DMS114 treated with DMSO at 0.1 percent for 48 hours (cell line): Measurements from ENCODE around the gene TPD52L1.

Source experiments
- DNase-seq: peaks from one replicate; lab custom pipeline; 2025; ENCODE audit not compliant: unreplicated experiment; lab: John Stamatoyannopoulos, UW

TPD52L1 gene

DNA sequence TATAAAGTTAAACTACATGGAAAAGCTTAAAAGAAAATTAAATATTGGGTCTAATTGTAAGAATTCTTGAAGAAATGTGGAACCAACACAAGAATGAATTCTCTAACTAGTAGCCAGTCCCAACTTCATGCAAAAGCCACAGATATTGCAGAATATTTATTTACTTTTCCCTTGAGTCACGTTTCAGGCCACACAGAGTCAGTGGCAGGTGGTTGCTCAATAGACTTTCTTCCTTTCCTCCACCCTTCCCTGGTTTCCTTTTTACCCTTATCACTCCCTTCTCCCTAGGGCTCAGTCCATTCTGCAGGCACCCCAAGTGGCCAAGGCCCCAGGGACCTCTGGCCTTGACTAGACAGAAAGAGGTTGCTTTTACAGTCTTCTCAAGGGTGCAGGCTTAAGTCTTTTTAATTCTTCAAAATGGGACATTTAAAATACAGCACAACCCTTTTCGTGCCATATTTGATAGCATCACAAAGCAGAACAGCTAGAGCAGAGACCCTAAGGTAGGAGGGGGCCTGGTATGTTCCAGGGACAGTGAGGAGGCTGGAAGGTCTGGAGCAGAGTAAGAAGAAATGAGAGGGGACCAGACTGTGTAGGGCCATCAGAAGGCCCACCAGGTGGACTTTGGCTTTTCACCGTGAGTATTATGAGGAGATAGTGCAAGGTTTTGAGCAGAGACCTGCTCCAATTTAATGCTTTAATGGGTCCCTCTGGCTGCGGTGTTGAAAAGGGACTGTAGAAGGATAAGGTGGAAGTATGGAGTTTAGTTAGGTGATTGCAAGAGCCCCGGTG lies 83.2 kb downstream of the TPD52L1 start:
- no peak for DNase-seq

DNA sequence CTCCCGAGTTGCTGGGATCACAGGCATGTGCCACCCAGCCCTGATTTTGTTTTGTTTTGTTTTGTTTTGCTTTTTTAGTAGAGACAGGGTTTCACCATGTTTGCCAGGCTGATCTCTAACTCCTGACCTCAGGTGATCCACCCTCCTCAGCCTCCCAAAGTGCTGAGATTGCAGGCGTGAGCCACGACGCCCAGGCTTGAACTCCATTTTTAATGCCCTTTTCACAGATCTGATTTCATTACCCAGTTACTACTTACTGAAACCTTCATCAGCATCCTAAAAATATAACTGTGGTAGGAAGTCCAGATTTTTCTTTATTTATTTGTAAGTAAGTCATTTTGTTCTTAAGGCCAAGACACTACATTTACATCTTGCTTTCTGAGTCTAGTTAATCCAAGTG lies 84.2 kb downstream of the TPD52L1 start:
- no peak for DNase-seq

DNA sequence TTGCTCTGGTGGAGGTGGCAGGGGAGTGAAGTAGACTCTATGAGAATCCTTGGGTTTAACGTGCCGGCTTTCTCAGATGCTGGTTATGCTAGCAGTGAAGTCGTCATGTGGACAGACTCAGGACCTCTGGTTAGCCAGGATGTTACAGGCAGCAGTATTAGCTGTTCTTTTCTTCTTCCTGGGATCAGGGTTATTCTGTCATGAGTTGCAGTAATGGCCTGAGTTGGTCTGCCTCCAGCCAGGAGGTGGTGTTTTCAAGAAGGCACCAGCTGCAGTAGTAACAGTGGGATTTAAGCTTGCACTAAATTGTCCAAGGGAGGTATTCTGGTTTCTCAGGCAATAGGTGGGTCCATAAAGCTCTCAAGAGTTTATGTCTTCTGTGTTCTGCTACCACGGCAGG lies 91.5 kb downstream of the TPD52L1 start:
- DNase-seq: no peak

DNA sequence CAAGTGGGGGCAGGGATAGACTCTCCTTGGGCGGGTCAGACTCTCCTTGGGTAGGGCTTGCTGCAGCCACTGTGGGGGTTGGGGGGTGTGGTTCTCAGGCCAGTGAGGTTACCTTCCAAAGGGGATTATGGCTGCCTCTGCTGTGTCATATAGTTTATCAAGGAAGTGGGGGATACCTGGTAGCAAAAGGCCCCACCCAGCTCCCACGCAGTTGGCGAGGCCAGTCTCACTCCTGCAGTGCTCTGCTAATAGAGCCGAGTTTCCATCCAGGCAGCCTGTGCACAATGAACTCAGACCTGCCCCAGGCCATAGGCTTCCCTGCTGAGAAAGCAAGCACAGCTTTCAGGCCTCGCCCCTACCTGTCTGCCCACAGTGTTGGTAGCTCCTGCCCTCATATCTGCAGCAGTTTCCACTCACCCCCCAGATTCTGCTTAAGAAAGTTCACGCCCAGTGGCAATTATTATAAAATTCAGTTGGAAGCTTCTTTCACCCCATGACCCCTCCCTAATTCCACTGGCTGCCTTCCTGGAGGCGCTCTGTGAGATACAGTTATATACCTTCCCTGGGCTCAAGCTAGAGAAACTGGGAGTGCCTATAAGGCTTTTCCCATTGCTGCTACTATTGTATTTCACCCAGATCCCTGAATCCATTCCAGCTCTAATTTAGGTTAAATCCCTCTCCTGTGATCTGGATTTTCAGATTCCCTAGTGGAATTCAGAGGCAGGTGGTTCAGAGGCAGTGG lies 92.1 kb downstream of the TPD52L1 start:
- no peak for DNase-seq

DNA sequence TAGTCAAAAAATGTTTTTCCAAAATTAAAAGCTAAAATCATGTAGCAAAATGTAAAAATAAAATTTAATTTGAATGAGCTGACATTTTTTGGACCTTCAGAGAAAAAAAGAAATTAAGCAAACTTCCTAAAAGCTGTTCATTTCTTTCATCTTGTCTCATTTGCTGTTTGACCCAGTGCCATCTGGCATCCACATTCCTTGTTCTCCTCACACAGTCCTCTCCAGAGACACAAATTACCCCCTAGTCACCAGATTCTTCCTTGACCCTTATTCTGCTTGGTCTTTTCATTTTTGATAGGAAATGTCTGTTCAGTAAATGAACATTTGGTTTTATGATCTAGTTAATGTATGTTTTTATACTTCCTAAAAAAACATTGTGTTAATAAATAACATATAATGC lies 93.0 kb downstream of the TPD52L1 start:
- no peak for DNase-seq

DNA sequence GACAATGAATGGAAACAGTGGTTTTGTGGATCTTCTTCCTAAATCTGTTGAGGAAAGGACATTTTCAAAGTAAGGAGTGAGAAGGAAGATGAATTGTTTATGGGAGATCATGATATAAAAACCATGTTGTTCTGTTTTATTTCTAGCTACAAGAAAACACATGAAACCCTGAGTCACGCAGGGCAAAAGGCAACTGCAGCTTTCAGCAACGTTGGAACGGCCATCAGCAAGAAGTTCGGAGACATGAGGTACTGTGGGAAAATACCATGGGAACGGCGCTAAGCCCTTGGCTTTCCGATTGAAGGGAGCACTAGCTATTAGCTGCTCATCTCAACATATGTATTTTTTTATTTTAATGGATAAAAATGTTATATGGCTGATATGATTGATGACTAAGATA lies 94.6 kb downstream of the TPD52L1 start:
- DNase-seq: no peak

DNA sequence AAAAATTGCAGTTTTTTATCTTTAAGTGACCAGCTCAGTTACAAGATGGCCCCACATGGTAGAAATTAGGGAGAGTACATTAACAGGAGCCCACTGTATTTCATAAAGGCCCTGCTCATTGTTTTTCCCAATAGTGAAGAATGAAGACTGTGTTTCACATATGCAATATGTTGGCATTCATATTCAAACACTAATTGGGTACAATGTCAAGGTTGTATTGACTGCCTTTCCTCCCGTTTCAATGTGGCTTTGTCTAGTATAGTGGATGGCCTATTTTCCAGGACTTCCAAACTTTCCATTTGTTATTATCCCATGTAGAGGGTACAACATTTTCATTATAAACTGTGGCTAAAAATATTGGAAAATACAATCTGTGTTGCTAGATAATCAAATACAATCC lies 96.9 kb downstream of the TPD52L1 start:
- DNase-seq: no peak

DNA sequence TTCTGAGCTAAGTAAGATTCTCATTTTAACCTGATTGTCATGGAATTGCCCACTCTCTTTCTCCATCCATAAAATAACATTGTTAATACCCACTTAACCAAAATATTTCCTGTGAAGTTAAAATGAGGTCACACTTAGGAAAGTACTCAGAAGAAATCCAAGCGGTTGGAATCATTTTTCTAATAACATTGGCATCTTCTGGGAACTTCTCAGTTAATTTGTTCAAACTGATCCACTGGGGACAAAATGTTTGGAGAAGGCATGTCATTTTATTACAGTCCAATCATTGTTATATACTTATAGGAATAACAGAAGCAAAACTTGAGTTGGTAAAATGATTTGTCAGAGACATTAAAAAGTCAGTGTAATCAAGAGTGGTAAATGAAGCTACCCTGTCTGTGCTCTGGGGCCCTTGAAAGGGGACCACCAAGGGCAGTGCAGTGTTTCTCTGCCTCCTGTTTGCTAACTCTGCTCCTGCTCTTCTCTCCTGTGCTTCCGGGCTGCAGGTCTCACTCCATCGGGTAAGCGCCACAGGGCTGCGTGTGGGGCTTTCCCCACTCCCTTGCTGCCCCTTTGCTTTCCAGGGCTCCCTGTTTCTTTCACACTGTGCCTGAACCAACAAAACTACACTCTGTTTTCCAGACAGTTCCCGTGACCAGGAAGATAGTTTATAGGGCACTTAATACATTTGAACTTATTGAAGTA lies 98.1 kb downstream of the TPD52L1 start:
- no peak for DNase-seq

DNA sequence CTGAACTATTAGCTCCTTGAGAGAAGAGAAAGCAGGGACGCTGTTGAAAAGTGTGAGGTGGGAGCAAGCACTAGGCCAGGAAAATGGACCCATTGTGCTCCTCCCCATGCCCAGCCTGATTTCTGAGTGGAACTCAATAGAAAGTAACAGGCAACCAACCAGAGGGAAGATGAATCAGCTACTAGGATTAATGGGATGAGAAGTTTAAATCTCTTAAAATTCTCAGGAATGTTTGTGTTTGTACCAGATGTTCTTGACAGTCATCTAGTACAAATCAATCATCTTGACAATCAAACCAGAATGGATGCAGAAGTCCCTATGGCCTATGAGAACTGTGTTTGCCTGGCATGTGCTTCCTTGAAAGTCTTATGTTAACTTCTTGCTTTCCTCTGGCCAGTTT lies 99.3 kb downstream of the TPD52L1 start:
- DNase-seq: no peak

DNA sequence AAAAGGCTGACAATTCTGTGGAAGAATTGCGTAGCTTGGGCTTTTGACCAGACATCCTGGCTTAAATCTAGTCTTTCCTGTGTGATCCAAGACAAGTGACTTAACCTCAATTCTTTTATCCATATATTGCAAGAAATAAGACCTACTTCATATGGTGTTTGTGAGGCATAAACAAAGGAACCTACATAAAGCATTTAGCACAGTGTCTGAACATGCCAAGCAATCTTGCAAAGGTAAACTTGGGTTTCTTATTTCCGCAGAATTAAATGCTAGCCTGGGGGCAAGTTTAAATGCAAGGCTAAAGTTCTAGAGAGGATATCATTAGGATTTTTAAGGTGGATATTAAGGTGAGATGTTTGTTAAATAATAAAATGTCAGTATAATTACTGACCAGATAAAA lies 100.3 kb downstream of the TPD52L1 start:
- DNase-seq: no peak

DNA sequence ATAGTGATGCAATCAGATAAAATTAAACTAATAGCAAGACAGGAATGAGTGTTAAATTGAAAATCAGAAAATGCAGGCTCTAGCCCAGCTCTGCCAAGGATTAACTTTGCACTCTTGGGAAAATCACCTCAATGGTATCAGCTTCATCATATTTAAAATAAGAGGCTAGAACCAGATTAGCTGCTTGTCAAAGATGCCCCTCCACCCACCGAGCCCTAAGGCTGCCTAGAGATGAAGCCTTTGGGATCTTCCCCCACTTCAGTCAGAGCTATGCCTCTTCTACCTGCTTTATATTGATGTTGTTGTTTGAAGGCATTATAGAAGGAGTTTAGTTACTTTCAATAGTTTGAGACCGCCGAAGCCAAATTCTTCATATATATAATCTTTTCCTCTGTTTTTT lies 100.7 kb downstream of the TPD52L1 start:
- no peak for DNase-seq

DNA sequence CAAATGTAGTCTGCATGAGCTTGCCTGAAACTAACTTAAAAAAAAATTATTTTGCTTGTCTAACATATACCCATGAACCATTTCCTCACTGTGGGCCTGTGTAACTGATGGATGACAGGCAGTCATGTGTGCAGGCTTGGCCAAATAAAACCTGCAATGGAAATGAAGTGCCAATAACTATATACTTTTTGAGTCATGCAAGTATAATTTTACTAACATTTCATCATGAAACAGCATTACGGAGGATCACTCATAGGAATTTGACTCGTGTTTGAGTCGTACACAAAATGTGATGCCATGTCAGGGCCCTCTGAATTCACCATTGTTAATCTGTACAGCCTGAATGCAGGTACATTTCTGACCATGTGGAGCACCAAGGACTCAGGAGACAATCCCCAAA lies 101.6 kb downstream of the TPD52L1 start:
- no peak for DNase-seq

DNA sequence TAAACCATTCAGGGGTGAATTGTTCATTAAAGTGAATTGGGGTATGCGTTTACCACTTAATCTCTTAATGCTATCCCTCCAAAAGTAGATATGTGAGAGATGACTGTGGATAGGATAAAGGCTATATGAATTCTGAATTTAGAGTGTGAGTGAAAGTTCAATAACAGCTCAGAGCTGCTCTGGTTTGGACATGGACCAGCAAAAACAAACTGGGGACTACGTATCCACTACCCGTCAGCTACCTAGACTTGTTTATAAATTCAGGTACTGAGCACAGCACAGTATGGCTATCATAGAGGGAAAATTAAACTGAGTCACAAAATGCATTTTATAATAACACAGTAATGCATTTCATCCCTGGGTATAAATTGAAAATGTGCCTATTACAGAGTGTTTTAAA lies 103.8 kb downstream of the TPD52L1 start:
- no peak for DNase-seq

DNA sequence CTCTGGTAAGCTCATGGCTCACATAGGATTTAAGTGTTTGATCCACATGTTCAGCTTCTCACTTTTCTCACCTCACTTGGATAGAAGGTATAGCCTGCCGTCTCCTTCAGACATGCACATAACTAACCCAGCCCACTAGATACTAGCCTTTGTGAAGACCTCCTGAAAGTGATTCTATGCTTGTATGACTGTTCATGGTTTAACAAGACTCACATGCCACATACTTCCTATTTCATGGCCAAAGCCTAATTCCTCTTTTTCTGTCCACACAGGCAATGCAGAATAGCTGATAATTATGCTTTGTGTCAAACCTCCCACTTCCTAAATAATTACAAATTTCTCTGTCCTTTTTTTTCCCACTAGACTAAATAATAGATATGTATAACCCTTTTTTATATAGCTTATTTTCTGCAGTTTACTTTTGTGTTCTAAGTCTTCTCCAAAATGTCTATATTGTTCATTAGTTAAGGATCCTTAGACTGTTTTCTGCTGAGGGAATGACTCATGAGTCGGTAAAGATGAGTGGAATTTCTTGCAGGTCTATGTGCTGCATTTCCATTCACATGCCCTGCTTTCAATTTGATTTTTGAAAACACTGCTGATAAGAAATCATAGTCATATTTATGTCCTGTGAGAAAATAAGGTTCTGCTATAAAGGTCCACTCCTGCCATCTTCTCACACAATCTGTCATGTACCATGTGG lies 105.2 kb downstream of the TPD52L1 start:
- no peak for DNase-seq

DNA sequence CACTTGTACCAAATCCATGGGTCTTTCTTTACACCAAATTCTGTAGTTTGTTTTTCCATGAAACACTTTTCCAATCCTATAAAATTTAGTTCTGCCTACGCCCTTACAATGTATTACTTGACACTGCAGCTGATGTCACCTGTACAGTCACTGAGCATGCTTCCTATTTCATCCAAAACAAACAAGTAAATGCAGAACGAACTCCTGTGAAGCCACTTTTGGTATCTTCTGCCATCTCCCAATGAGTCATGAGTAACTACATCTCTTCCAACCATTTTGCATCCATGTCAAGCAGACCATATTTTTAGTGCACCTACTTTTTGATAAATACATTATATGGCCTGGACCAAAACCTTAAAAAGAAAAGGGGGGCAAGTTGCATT lies 105.8 kb downstream of the TPD52L1 start:
- no peak for DNase-seq

DNA sequence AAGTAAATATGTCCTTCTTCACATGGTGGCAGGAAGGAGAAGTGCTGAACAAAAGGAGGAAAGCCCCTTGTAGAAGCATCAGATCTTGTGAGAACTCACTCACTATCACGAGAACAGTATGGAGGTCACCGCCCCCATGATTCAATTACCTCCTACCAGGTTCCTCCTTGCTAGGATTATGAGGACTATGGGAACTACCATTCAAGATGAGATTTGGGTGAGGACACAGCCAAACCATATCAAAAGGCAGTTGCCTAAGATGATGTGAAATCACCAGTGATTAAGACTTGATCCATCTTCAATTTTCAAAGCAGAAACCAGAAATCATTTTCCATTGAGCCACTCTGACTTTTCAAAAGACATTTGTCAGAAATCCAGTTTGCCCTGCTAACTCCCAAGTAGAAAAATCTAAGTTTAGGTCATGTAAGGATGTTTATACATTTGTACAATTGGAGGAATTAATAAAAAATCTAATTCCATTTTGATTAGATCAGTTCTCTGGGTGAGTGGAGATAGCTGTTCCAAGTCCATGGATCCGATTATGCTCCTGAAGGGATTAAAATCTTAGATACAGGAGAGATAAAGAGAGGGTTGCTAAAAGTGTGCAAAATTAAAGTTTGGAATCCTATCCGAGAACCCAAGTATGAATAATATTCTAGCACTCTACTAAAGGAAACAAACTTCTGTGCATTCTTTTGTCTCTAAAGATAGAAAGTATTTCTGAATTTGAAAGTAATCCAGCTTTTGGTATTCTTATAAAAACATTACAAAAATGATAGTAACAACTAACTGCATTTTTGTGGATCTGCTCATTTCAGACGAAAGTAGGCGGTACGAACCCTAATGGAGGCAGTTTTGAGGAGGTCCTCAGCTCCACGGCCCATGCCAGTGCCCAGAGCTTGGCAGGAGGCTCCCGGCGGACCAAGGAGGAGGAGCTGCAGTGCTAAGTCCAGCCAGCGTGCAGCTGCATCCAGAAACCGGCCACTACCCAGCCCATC lies 108.7 kb downstream of the TPD52L1 start:
- no peak for DNase-seq

DNA sequence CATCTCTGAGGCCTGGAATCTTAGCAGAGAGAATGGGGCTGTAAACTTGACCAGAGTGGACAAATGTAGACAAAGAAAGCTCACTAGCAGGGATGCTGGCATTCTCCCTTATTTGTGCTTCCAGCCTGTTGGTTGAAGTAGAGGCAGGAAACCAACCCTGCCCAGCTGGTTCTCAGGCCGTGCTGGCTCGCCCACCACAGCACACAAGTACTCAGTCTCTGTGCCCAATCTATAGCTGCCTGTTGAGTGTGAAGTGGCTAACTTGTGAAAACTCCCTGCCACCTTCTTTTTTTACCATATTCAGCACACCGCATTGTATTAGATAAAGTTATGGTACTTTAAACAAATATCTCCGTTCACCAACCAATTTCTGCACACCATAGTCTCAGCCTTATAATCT lies 110.9 kb downstream of the TPD52L1 start:
- no peak for DNase-seq

DNA sequence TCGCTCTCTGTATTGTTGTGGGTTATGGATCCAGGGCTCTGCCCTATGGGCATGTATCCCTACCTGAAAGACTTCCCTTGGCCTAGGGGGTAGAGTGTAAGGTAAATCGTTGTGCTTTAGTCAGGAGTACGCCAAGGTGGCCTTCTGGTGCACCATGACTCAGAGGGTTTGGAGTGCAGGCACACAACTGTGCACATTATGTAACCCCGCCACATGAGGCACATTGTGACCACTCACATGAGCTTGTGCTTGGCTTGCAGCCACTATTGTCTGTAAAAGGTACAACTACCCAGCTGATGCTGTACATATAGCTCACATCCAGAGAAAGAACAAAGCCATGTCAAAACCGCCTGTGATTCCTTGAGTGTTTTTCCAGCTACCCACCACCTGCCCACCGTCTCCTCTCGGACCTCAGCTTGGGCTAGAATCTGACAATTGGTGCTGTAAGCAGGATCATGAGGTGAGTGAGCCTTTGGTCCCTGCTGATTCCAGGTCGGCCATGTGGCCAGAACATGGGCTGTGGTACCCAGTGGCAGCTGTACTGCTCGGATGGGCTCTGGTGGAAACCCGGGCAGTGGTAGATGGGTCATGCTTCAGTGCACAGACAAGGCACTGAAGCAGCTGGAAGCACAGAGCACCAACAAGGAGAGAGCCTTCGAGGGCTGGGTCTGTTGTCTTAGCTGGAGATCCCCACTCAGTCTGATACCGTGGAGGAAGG lies 114.4 kb downstream of the TPD52L1 start:
- DNase-seq: no peak

DNA sequence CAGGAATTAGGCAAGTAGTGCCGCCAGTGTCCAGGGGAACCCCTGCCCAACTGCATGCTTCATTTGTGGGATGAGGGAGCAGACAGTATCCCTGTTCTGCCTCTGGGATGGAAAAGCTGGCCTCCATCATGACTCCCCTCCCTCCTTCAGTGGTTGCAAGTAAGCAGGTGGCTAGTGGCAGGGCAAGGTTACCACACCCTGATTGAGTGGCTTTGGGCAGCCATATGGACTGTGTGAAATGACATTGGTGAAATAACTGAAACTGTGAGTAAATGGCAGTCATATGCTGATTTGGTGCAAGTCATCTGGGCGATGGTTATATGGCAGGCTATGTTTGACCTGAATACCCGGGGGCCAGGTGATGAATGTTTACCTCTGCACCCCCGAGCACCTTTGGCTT lies 115.2 kb downstream of the TPD52L1 start:
- no peak for DNase-seq
